H9 (cell line): Measurements from ENCODE around the gene SKAP1. TPM values are rescaled to one million over a fixed set of nuclear protein-coding genes. Genes with fewer than 3 reads are reported as not detected.

ENCODE experiments used
- DNase-seq: peaks from one replicate; pipeline ENCODE4 v3.0.0-alpha.2; 2017
- H2AFZ ChIP-seq: one replicate; pipeline ENCODE4 v1.6.1; 2013; ENCODE audit warnings: mild to moderate bottlenecking, low read length, control low read depth, moderate library complexity
- H2AK5ac ChIP-seq: 2 replicates; pipeline ENCODE4 v1.6.1; 2013; ENCODE audit warnings: low read length, control low read depth, mixed read lengths; ENCODE audit not compliant: insufficient read length
- H2BK120ac ChIP-seq: one replicate; pipeline ENCODE4 v1.6.1; 2013; ENCODE audit warnings: low read depth, mild to moderate bottlenecking, low read length, control low read depth, inconsistent platforms; ENCODE audit not compliant: poor library complexity, severe bottlenecking
- H2BK12ac ChIP-seq: 2 replicates; pipeline ENCODE4 v1.6.1; 2013; ENCODE audit warnings: low read length, control low read depth, mixed read lengths, low read depth; ENCODE audit not compliant: insufficient read length
- H2BK15ac ChIP-seq: 2 replicates; pipeline ENCODE4 v1.6.1; 2013; ENCODE audit warnings: low read depth, low read length, control low read depth
- H2BK20ac ChIP-seq: one replicate; pipeline ENCODE4 v1.6.1; 2013; ENCODE audit warnings: low read depth, mild to moderate bottlenecking, low read length, control low read depth, inconsistent platforms; ENCODE audit not compliant: poor library complexity, severe bottlenecking
- H2BK5ac ChIP-seq: 2 replicates; pipeline ENCODE4 v1.6.1; 2013; ENCODE audit warnings: low read length, control low read depth, mixed read lengths; ENCODE audit not compliant: insufficient read length
- H3K14ac ChIP-seq: 2 replicates; pipeline ENCODE4 v1.6.1; 2013; ENCODE audit warnings: low read length, control low read depth; ENCODE audit not compliant: insufficient read depth
- H3K18ac ChIP-seq: 2 replicates; pipeline ENCODE4 v1.6.1; 2013; ENCODE audit warnings: low read depth, mild to moderate bottlenecking, mixed read lengths, low read length, control low read depth; ENCODE audit not compliant: insufficient read length
- H3K23ac ChIP-seq: 2 replicates; pipeline ENCODE4 v1.6.1; 2013; ENCODE audit warnings: low read length, control low read depth, mixed read lengths, low read depth; ENCODE audit not compliant: insufficient read length
- H3K23me2 ChIP-seq: 2 replicates; pipeline ENCODE4 v1.6.1; 2013; ENCODE audit warnings: low read depth, mild to moderate bottlenecking, mixed read lengths, low read length, control low read depth; ENCODE audit not compliant: insufficient read length, poor library complexity, severe bottlenecking
- H3K27ac ChIP-seq: 2 replicates; pipeline ENCODE4 v1.5.1; 2013; ENCODE audit warnings: low read length, control low read depth, mixed read lengths, low read depth; ENCODE audit not compliant: insufficient read length
- H3K27me3 ChIP-seq: 2 replicates; pipeline ENCODE4 v1.6.1; 2013; ENCODE audit warnings: low read length, control low read depth, inconsistent platforms; ENCODE audit not compliant: insufficient read depth
- H3K4ac ChIP-seq: 2 replicates; pipeline ENCODE4 v1.6.1; 2013; ENCODE audit warnings: low read depth, mild to moderate bottlenecking, control low read depth, inconsistent platforms, low read length, moderate library complexity
- H3K4me1 ChIP-seq: 2 replicates; pipeline ENCODE4 v1.6.1; 2013; ENCODE audit warnings: low read length, control low read depth, inconsistent platforms; ENCODE audit not compliant: insufficient read depth
- H3K4me2 ChIP-seq: 2 replicates; pipeline ENCODE4 v1.6.1; 2013; ENCODE audit warnings: low read length, control low read depth, mixed read lengths; ENCODE audit not compliant: insufficient read length, insufficient read depth
- H3K56ac ChIP-seq: 2 replicates; pipeline ENCODE4 v1.6.1; 2013; ENCODE audit warnings: low read depth, mild to moderate bottlenecking, mixed read lengths, low read length, control low read depth; ENCODE audit not compliant: insufficient read length
- H3K79me1 ChIP-seq: 2 replicates; pipeline ENCODE4 v1.6.1; 2013; ENCODE audit warnings: low read depth, mild to moderate bottlenecking, moderate library complexity, low read length, control low read depth, inconsistent platforms; ENCODE audit not compliant: insufficient read depth, poor library complexity, severe bottlenecking
- H3K79me2 ChIP-seq: 2 replicates; pipeline ENCODE4 v1.6.1; 2013; ENCODE audit warnings: low read length, control low read depth, inconsistent platforms; ENCODE audit not compliant: insufficient read depth
- H3K9ac ChIP-seq: 2 replicates; pipeline ENCODE4 v1.6.1; 2013; ENCODE audit warnings: low read length, control low read depth, mixed read lengths; ENCODE audit not compliant: insufficient read length; ENCODE audit errors: extremely low read depth
- H3K9me3 ChIP-seq: one replicate; pipeline ENCODE4 v1.6.1; 2013; ENCODE audit warnings: low read depth, low read length, inconsistent platforms; ENCODE audit not compliant: control insufficient read depth
- H3T11ph ChIP-seq: one replicate; pipeline ENCODE4 v1.6.1; 2013; ENCODE audit warnings: mild to moderate bottlenecking, low read length, control low read depth, inconsistent platforms
- H4K20me1 ChIP-seq: one replicate; pipeline ENCODE4 v1.6.1; 2013; ENCODE audit not compliant: control insufficient read depth, insufficient read length, insufficient read depth
- H4K5ac ChIP-seq: 2 replicates; pipeline ENCODE4 v1.6.1; 2013; ENCODE audit warnings: low read depth, mild to moderate bottlenecking, mixed read lengths, low read length, control low read depth; ENCODE audit not compliant: insufficient read length
- H4K8ac ChIP-seq: replicated peaks from 2 replicates; pipeline ENCODE4 v1.6.1; 2013; ENCODE audit warnings: low read length, control low read depth, mixed read lengths, low read depth; ENCODE audit not compliant: insufficient read length
- H4K91ac ChIP-seq: 2 replicates; pipeline ENCODE4 v1.6.1; 2013; ENCODE audit warnings: low read depth, mild to moderate bottlenecking, moderate library complexity, mixed read lengths, low read length, control low read depth; ENCODE audit not compliant: insufficient read length
- H3K27ac Mint-ChIP-seq, 3 experiments: 2 replicates in 2 of 3; 3 replicates in 1 of 3; pipeline ENCODE4 v1.8.0; 2020 to 2021; ENCODE audit warnings: mixed read lengths in 3 of 3, mild to moderate bottlenecking in 1 of 3, moderate library complexity in 1 of 3
- H3K27me3 Mint-ChIP-seq: 2 replicates; pipeline ENCODE4 v1.8.0; 2021; ENCODE audit warnings: low read depth, mild to moderate bottlenecking, moderate library complexity, mixed read lengths
- H3K36me3 Mint-ChIP-seq, 3 experiments: 2 replicates in 2 of 3; 3 replicates in 1 of 3; pipeline ENCODE4 v1.8.0; 2020 to 2021; ENCODE audit warnings: low read depth in 3 of 3, mixed read lengths in 3 of 3; ENCODE audit not compliant: insufficient read depth in 1 of 3
- H3K4me1 Mint-ChIP-seq, 2 experiments: 2 replicates each; pipeline ENCODE4 v1.8.0; 2020; ENCODE audit warnings: mixed read lengths in 2 of 2
- H3K4me3 Mint-ChIP-seq, 2 experiments: 2 replicates in 1 of 2; 3 replicates in 1 of 2; pipeline ENCODE4 v1.8.0; 2020 to 2021; ENCODE audit warnings: mild to moderate bottlenecking in 2 of 2, mixed read lengths in 2 of 2, moderate library complexity in 1 of 2
- H3K9me3 Mint-ChIP-seq, 2 experiments: 2 replicates in 1 of 2; 3 replicates in 1 of 2; pipeline ENCODE4 v1.8.0; 2020; ENCODE audit warnings: mild to moderate bottlenecking in 2 of 2, mixed read lengths in 2 of 2, moderate library complexity in 1 of 2
- CTCF ChIP-seq: fragments of 200-600 bp; sonication (generic); conservative IDR thresholded peaks from 3 replicates; pipeline ENCODE4 v1.8.0; 2021; ENCODE audit warnings: antibody characterized with exemption, mild to moderate bottlenecking
- WGBS: extraction: QIAGEN DNeasy Blood & Tissue Kit; methylation state at CpG from one replicate; pipeline ENCODE4 v1.1.7; 2013; ENCODE audit warnings: missing lambda C conversion rate, low lambda C conversion rate, mixed read lengths; ENCODE audit not compliant: insufficient read length; ENCODE audit errors: extremely low coverage; 5-methylcytosine and 5-hydroxymethylcytosine counted together
- total RNA-seq: library from RNA; stranded (reverse); gene quantifications from 2 replicates; pipeline ENCODE4 v1.2.1, GENCODE V29; 2021

The SKAP1 gene
- total RNA-seq, 1 experiment from 2014 or later, result not detected

GRCh38 chr17:48127371-48128051 lies 302.5 kb downstream of the SKAP1 start:
- Histone ChIP-seq H3K4ac (no peak overlapping the region), H2BK15ac (no peak overlapping the region), H3K14ac (no peak overlapping the region), H2AFZ (no peak overlapping the region), H2BK12ac (no peak overlapping the region), H3K27me3 (no peaks in the 10 kb centered on the region), H3K79me2 (no peaks in the 10 kb centered on the region), H3K9me3 (no peaks in the 10 kb centered on the region), H2BK20ac (no peak overlapping the region), H3K9ac (no peak overlapping the region), H3T11ph (no peak overlapping the region), H4K5ac (no peak overlapping the region), H4K8ac (no peak overlapping the region), H3K23ac (no peak overlapping the region), H3K27ac (no peak overlapping the region), H3K4me1 (no peaks in the 10 kb centered on the region), H3K79me1 (no peaks in the 10 kb centered on the region), H3K23me2 (no peaks in the 10 kb centered on the region), H4K20me1 (no peaks in the 10 kb centered on the region), H2BK5ac (no peak overlapping the region), H3K56ac (no peak overlapping the region), H2BK120ac (no peak overlapping the region), H3K4me2 (no peak overlapping the region), H3K18ac (no peak overlapping the region), H4K91ac (no peak overlapping the region), H2AK5ac (no peak overlapping the region)
- Mint-ChIP-seq H3K4me3 (no peak overlapping the region), H3K27ac (no peak overlapping the region), H3K4me1 (peaks cover 10 to 17% of the 10 kb centered on the region in 2 experiments), H3K27me3 (no peaks in the 10 kb centered on the region), H3K36me3 (peaks cover under 1 to 17% (median 12%) of the 10 kb centered on the region in 3 experiments; a peak in 5 of 7 replicates), H3K9me3 (no peaks in the 10 kb centered on the region; a peak in 1 of 5 replicates)
- TF ChIP-seq CTCF, result no peak
- no peak for DNase-seq
- no CpG with 5 or more reads among the region's 9 CpGs for WGBS
